IPS-15b (cell line): ENCODE data around the gene TCF21.
"Not testable (repeated sequence)": the region's sequence is repeated elsewhere in the genome, so short reads cannot be mapped to it uniquely, and the experiment has no call there.

Experiments used
- H3K27me3 ChIP-seq: one replicate; pipeline ENCODE4 v1.6.1; 2013; ENCODE audit warnings: low read length; ENCODE audit not compliant: control insufficient read depth, insufficient read depth
- H3K36me3 ChIP-seq: one replicate; pipeline ENCODE4 v1.6.1; 2013; ENCODE audit warnings: low read length; ENCODE audit not compliant: control insufficient read depth, insufficient read depth
- H3K4me1 ChIP-seq: one replicate; pipeline ENCODE4 v1.6.1; 2013; ENCODE audit warnings: mild to moderate bottlenecking, low read length; ENCODE audit not compliant: control insufficient read depth, insufficient read depth
- H3K4me3 ChIP-seq: one replicate; pipeline ENCODE4 v1.5.1; 2013; ENCODE audit warnings: low read depth, low read length
- H3K9ac ChIP-seq: one replicate; pipeline ENCODE4 v1.6.1; 2013; ENCODE audit warnings: low read depth, mild to moderate bottlenecking, low read length
- H3K9me3 ChIP-seq: one replicate; pipeline ENCODE4 v1.6.1; 2013; ENCODE audit warnings: mild to moderate bottlenecking, low read length; ENCODE audit not compliant: control insufficient read depth, insufficient read depth

The TCF21 gene

GRCh38 chr6:133903855-133904254, 14.9 kb downstream of the TCF21 start:
- H3K4me3 ChIP-seq = no peak overlapping the region
- peaks cover 3% of the 10 kb centered on the region for H3K27me3 ChIP-seq
- no peaks in the 10 kb centered on the region for H3K36me3 ChIP-seq
- no peak overlapping the region for H3K9ac ChIP-seq
- no peaks in the 10 kb centered on the region for H3K9me3 ChIP-seq
- H3K4me1 ChIP-seq = no peaks in the 10 kb centered on the region

DNA sequence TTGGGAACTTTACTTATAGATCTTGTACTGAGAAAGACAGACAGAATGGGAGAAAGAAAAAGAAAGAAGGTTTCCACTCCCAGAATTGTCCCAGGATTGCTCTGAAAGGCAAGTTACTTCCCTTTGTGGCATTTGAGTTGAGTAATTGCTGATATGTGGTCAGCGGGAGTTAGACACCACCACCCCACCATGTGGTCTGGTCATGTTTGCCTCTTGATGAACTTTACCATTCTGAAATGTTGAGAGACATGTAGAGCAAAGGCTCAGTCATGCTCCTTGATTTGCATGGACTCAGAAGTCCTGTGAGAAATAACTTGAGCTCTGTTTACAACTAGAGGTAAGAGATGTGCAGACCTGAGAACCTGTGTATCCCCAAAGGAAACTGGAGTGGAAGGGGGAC, 17.1 kb downstream of the TCF21 start:
- no peaks in the 10 kb centered on the region for H3K36me3 ChIP-seq
- no peak overlapping the region for H3K4me3 ChIP-seq
- H3K9ac ChIP-seq = no peak overlapping the region
- H3K27me3 ChIP-seq = no peaks in the 10 kb centered on the region
- H3K9me3 ChIP-seq = no peaks in the 10 kb centered on the region
- no peaks in the 10 kb centered on the region for H3K4me1 ChIP-seq

DNA sequence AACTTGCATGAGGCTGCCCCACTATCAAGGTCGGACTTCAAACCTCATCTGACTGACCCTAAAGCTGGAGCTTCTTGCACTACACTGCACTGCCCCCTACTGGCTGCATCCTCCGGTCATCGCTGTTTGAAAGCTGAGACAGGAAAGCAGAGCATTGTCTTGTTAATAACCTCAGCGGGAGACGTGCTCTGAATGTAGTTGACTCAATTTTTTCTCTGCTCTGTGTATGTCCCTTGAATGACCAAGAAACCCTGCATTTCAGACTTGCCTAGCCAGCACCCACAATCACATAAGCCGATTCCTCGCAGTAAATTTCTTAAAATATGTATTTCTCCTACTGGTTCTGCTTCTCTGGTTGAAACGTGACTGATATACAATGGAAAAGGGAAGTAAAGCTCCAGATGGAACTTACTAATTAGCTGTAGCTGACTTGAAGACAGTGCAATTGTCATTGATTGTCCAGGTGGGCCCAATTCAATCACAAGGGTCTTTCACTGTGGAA, 27.8 kb downstream of the TCF21 start:
- Histone ChIP-seq H3K27me3 (no peaks in the 10 kb centered on the region), H3K4me1 (peaks cover 8% of the 10 kb centered on the region), H3K36me3 (no peaks in the 10 kb centered on the region), H3K4me3 (peak overlapping the region; percentile 9), H3K9ac (no peak overlapping the region), H3K9me3 (no peaks in the 10 kb centered on the region)

- no peaks in the 10 kb centered on the region for H3K27me3 ChIP-seq
- H3K4me1 ChIP-seq = peaks cover 8% of the 10 kb centered on the region
- no peaks in the 10 kb centered on the region for H3K9me3 ChIP-seq
- no peak overlapping the region for H3K9ac ChIP-seq
- H3K4me3 ChIP-seq = no peak overlapping the region
- no peaks in the 10 kb centered on the region for H3K36me3 ChIP-seq
Measured at GRCh38 chr6:133917781-133918180, 28.9 kb downstream of the TCF21 start.

DNA sequence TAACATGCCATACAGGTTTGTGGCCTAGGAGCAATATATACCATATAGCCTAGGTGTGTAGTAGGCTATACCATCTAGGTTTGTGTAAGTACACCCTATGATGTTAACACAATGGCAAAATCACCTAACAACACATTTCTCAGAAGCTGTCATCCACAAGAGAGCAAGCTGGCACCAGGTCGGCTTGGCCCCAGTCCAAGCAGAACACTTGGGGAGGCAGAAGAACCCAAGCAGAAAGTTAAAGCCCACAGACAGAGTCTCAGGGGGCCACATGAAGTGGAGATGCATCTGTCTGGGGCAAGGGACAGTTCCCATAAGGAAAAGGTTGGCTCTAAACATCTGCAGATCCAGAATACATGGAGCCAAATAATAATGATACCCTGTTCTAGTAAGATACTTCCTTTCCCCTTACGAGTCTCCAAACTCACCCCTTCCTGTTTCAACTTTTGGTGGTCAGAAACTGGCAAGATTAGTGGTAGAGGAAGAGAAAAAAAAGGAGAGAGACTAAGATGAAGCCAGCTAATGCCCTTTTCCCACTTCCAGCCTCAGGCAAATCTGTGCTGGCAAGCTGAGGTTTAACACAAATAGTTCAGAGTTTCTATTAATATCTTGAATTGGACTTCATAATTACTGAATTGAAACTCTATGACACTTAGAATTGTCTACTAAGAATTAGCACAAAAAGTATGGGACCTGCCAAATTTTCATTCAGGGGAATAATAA, 29.5 kb downstream of the TCF21 start:
- H3K9me3 ChIP-seq = no peaks in the 10 kb centered on the region
- no peak overlapping the region for H3K4me3 ChIP-seq
- H3K4me1 ChIP-seq = peaks cover 8% of the 10 kb centered on the region
- H3K36me3 ChIP-seq = no peaks in the 10 kb centered on the region
- no peak overlapping the region for H3K9ac ChIP-seq
- no peaks in the 10 kb centered on the region for H3K27me3 ChIP-seq

DNA sequence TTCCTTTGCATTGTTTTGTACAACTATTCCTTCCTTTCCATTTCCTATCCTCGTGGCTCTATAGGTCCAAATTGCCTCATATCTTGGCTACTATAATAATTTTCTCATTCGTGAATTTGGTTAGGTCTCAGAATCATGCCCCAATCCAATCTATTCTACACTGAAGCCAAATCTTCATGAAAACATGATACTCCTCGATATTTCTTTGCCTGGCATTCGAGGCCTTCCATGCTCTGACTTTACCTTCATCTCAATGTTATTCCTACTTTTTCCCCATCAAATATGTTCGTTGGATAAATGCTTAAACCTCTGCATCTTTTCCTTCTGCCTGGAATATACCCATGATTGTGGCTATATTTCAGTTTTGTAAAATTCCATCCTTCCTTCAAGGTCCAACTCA, 30.4 kb downstream of the TCF21 start:
- H3K9me3 ChIP-seq = no peaks in the 10 kb centered on the region
- no peak overlapping the region for H3K4me3 ChIP-seq
- H3K36me3 ChIP-seq = no peaks in the 10 kb centered on the region
- no peaks in the 10 kb centered on the region for H3K27me3 ChIP-seq
- H3K4me1 ChIP-seq = peaks cover 9% of the 10 kb centered on the region
- H3K9ac ChIP-seq = no peak overlapping the region

DNA sequence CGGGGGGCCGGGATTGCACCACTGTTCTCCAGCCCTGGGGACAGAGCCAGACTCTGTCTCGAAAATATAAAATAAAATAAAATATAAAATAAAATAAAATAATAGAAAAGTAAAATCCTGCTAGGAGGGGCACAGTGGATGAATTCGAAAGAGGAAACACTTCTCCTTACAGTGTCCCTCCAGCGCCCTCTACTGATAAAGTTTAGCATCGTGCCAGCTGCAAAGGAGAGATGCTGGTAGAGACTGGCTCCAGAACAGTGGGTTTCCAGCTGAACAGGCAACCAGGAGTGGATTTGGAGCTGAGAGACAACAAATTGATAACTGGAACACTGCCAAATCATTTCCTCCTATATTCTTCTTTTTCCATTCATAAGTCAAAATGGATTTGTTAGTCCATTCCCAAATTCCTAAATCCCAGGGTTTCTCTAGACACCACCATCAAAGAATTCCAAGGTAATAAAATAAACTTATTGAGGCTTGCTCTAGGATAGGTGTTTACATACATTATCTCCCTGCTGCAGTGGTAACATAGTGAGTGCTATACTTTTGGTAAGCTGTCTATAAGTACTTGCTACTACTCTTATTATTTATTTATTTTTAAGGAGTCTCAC, 32.4 kb downstream of the TCF21 start:
- peaks cover 10% of the 10 kb centered on the region for H3K4me1 ChIP-seq
- no peaks in the 10 kb centered on the region for H3K9me3 ChIP-seq

GRCh38 chr6:133923938-133924593, 35.2 kb downstream of the TCF21 start:
- Histone ChIP-seq H3K27me3 (no peaks in the 10 kb centered on the region), H3K4me1 (peaks cover 5% of the 10 kb centered on the region), H3K36me3 (no peaks in the 10 kb centered on the region), H3K9ac (peak overlapping the region; percentile 48), H3K4me3 (peak overlapping the region; percentile 24), H3K9me3 (no peaks in the 10 kb centered on the region)

More for the DNA sequence above, 32.4 kb downstream of the TCF21 start:
- Histone ChIP-seq H3K9ac (no peak overlapping the region), H3K4me3 (no peak overlapping the region), H3K27me3 (no peaks in the 10 kb centered on the region), H3K36me3 (no peaks in the 10 kb centered on the region)

GRCh38 chr6:133931221-133931620, 42.3 kb downstream of the TCF21 start:
- not testable (repeated sequence) for H3K9ac ChIP-seq, H3K4me3 ChIP-seq, H3K27me3 ChIP-seq, H3K36me3 ChIP-seq, H3K4me1 ChIP-seq, H3K9me3 ChIP-seq

DNA sequence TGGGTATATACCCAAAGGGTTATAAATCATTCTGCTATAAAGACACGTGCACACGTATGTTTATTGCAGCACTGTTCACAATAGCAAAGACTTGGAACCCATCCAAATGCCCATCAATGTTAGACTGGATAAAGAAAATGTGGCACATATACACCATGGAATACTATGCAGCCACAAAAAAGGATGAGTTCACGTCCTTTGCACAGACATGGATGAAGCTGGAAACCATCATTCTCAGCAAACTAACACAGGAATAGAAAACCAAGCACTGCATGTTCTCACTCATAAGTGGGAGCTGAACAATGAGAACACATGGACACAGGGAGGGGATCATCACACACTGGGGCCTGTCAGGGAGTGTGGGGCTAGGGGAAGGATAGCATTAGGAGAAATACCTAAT, 47.4 kb downstream of the TCF21 start:
- not testable (repeated sequence) for H3K9me3 ChIP-seq, H3K4me1 ChIP-seq, H3K4me3 ChIP-seq, H3K27me3 ChIP-seq, H3K36me3 ChIP-seq, H3K9ac ChIP-seq

DNA sequence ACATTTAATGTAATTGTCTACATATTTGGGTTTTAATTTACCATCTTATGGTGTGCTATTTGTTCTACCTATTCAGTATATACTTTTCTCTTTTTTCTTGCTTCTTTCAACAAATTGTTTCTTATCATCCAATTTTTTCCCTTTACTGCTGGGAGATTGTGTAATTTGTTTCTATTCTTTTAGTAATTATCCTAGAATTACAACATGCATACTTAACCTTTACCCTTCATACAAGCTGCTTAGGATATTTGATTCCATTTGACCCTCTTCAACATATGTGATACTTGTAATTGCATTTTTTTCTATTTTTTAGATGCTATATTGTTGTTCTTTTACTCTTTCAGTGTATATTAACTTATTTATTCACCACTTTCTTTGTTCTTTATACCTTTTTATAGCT, 49.0 kb downstream of the TCF21 start:
- no peaks in the 10 kb centered on the region for H3K36me3 ChIP-seq
- no peaks in the 10 kb centered on the region for H3K9me3 ChIP-seq
- no peaks in the 10 kb centered on the region for H3K27me3 ChIP-seq
- H3K4me3 ChIP-seq = no peak overlapping the region
- H3K9ac ChIP-seq = no peak overlapping the region
- H3K4me1 ChIP-seq = no peaks in the 10 kb centered on the region

GRCh38 chr6:133938533-133938932, 49.6 kb downstream of the TCF21 start:
- Histone ChIP-seq H3K9me3 (no peaks in the 10 kb centered on the region), H3K36me3 (no peaks in the 10 kb centered on the region), H3K4me1 (no peaks in the 10 kb centered on the region), H3K27me3 (no peaks in the 10 kb centered on the region), H3K4me3 (no peak overlapping the region), H3K9ac (no peak overlapping the region)
